HG03354 (cell line): ENCODE results near the gene TUT7.

ENCODE experiments used
- ATAC-seq: cut with Tn5 transposase; IDR thresholded peaks from one replicate; pipeline ENCODE4 v1.9.1; 2021; ENCODE audit warnings: mild to moderate bottlenecking; ENCODE audit not compliant: unreplicated experiment, poor library complexity, severe bottlenecking

Gene TUT7

GRCh38 chr9:86350006-86350760 lies 4.0 kb downstream of the TUT7 start:
- ATAC-seq: peak; percentile 28

DNA sequence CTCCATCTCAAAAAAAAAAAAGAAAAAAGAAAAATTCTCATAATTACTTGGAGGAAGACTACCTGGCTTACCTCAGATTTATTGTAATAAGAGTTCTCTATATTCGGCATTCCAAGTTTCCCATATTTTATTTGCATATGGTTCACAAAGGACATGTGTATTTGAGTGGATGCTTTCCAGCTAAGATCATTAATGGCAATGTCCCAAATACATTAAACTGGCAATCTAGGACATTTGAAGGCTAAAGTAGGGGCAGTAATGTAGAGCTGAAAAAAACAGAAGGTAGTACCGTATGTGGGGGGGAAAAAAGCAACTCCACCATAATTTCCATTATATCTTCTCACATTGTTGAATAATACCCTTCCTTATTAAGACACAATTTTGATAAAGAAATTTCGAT lies 4.9 kb downstream of the TUT7 start:
- ATAC-seq: no peak

DNA sequence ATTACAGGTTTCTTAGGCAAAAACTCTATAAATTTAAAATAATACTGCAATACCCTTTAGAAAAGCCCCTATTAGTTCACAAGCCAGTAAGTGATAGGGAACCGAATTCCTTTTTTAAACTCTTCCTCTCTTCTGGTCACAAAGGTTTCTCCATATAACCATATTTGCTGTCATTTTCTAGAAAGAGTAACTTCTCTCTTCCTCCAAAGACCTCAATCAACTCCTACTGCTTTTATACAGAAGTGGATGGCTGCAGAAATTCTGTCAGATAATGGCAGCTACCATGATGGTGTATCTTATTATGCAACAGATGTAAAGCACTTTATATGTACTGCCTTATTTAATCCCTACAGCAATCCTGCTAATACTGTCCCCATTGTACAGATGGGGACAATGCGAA lies 6.2 kb downstream of the TUT7 start:
- ATAC-seq: no peak

- no peak for ATAC-seq
These were observed 9.4 kb downstream of the TUT7 start for GRCh38 chr9:86344818-86345217.

DNA sequence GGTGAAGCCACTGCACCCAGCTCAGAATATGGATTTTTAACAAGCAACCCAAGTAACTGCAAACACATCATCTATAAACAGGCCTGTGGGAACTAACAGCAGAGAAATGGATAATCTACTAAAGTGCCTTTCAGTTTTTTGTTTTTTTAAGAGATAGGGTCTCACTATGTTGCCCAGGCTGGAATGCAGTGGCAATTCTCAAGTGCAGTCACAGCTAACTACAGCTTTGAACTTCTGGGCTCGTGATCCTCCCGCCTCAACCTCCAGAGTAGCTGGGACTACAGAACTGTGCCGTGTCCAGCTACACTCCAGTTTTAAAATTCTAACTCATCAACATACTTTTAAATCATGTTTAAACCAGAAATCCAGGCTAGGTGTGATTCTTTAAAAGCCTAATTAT lies 11.9 kb downstream of the TUT7 start:
- ATAC-seq: no peak

DNA sequence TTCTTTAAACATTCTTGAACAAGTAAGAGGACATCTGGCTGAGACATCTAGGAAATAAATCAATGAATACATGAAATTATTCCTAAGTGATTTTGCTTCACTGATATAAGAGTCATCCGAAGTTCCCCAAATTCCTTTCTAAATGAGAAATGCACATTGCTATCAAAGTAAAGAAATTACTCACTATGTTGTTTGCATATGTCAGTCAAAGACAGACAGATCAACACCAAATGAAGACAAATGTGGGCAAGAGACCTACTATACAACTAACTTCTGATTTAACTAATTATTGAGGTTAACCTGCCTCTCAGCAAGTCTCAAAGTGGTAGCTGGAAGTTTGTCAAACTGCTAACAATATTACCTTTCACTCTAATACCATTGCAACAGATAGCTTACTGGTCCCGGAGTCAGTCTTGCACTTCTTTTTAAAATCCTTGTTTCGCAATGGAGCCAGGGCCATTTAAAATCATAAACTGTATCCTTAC lies 13.2 kb downstream of the TUT7 start:
- no peak for ATAC-seq

DNA sequence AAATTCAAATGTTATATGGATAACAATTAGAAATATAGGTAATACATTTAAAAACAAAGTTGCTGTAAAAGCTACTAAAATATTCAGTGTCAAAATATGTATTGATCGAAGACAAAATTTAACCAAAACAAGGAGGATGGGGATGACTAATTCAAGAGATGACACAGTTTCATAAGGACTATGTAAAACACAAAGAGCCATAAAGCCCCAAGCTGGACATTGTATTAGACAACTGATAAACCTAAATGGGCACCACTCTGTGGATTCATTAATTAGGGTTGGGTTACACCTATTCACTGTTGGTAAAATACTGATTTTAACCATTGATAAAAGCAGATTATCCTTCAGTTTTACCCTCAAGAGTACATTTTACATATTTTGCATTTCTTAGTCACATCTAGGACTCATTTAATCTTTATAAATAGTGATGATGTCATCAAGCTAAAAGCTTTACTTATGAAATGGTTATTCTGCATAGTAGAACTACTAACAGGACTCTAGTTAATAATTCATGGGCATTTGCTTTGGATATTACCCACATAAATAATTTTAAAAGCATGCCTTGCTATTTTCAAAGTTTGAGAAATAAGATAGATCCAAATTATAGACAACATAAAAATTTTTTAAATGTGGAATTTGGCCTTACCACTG lies 13.7 kb downstream of the TUT7 start:
- ATAC-seq: no peak

DNA sequence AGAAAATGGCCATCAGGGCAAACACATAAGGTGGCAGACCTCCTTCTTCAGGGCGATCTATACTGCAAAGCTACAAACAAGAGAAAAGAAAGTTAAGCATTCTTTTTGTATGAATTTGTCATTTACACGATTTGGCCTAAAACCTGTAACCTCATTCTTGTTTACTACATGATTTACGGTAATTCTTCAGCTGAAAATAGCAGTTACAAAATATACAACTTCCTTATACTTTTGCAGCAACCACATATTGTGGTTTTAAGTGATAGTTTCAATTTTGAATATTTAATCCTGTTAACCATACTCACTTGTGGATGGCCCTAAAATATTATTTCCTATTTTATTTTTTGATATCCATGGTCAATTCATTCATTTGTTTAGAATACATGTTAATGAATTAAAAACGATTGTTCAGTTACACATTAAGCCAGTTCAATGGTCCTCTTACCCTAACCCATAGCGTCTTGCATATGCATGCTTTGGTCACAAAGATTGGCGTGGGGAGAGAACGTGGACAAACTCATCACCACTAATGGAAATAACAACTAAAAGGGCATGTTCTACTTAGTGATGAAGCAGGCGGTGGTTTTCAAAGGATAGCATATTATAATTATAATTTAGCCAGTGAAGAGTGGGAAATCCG lies 16.6 kb downstream of the TUT7 start:
- peak; percentile 43 for ATAC-seq

DNA sequence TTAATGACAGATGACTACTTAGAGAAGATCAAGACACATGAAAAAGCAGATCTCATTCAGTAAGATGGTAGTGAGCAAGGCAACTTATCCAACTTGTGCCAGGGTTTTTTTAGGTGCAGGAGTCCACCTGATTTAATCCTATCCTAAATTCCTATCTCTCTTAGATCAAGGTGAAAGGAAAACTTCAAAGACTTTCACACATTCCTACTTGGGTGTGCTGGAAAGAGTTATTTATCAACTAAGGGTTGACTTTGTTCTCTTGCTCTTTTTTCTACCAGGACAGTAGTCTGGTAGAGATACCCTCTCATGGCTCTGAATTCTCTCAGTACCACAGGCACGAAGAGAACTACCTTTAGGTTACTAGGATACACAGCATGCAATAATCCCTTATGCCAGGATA lies 18.2 kb downstream of the TUT7 start:
- ATAC-seq: no peak

- no peak for ATAC-seq
These were observed 20.6 kb downstream of the TUT7 start for GRCh38 chr9:86333651-86334050.

- ATAC-seq: no peak
These were observed 24.0 kb downstream of the TUT7 start for GRCh38 chr9:86330186-86330585.

DNA sequence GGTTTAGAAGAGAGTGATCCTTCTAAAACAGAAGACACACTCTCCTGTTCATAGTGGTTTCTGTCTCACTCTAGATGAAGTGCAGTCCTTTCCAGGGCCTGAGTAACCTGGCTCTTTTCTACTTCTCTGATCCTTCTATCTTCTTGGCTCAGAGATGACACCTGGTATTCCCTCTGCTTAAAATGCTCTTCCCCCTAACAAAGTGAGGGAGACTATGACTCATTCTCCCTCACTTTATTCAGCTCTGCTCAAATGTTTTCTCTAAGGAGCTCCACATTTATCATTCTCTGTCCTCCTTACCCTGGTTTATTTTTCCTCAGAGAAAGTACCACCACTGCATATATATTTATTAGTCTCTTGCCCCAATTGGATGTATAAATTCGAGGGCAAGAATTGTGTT lies 24.6 kb downstream of the TUT7 start:
- ATAC-seq: no peak

DNA sequence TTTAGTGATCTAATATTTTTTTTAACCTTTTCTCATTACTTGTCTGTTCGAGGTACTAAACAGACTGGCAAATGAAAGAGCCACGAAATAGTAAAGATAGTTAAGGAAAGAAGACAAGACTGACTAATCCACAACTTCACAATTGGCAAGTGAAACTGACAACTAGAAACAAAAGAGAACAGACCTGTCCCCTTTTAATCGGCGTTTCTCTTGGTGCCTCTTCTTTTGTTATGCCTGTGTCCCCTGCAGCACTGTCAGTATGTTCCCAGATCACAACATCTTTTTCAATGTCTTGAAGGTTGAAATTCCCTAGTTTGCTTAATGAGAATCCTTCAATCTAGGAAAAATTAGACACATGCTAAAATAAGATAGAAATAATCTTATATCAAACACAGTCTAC lies 26.1 kb downstream of the TUT7 start:
- no peak for ATAC-seq

GRCh38 chr9:86326536-86326935 lies 27.7 kb downstream of the TUT7 start:
- no peak for ATAC-seq

- no peak for ATAC-seq
These were observed 29.3 kb downstream of the TUT7 start for GRCh38 chr9:86324901-86325300.

- ATAC-seq: no peak
These were observed 29.9 kb downstream of the TUT7 start for GRCh38 chr9:86324308-86324707.

DNA sequence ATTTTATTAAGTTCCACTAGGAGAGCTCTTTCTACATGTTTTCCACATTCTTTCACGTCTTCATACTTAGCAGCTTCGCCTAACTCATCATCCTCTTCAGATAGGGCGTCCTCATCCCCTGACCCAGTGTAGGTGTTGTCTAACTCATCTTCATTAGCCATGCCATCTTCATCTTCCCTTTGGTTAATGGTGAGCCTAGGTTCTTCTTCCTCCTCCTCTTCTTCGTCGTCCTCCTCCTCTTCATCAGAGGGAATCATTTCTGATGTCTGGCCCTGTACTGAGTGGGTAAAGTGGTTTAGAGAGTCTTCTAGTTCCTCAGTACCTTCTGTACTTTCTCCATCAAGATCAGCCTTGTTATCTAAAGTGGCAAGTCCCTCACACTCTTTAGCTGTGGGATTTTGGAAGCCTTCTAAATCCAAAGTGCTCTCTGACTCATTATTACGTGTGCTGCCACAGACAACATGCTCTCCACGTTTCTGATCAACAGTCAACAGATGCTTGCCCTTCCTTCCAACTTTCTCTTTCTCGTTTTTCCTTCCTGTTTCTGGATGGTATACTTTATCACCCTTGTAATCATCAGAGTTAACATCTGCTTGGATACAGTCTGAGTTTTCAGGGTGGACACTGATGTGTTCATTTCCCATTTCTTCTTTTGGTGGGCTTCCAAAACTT lies 31.1 kb downstream of the TUT7 start:
- ATAC-seq: no peak

GRCh38 chr9:86321373-86321772 lies 32.8 kb downstream of the TUT7 start:
- ATAC-seq: no peak

- ATAC-seq: no peak
These were observed 36.0 kb downstream of the TUT7 start for GRCh38 chr9:86318187-86318586.

- no peak for ATAC-seq
These were observed 39.1 kb downstream of the TUT7 start for GRCh38 chr9:86315078-86315477.
